GM19467 (cell line): ENCODE measurements around the gene RPUSD1.

Source experiments
- ATAC-seq: cut with Tn5 transposase; IDR thresholded peaks from one replicate; pipeline ENCODE4 v1.9.1; 2021; ENCODE audit warnings: mild to moderate bottlenecking, moderate library complexity; ENCODE audit not compliant: unreplicated experiment

Gene RPUSD1

DNA sequence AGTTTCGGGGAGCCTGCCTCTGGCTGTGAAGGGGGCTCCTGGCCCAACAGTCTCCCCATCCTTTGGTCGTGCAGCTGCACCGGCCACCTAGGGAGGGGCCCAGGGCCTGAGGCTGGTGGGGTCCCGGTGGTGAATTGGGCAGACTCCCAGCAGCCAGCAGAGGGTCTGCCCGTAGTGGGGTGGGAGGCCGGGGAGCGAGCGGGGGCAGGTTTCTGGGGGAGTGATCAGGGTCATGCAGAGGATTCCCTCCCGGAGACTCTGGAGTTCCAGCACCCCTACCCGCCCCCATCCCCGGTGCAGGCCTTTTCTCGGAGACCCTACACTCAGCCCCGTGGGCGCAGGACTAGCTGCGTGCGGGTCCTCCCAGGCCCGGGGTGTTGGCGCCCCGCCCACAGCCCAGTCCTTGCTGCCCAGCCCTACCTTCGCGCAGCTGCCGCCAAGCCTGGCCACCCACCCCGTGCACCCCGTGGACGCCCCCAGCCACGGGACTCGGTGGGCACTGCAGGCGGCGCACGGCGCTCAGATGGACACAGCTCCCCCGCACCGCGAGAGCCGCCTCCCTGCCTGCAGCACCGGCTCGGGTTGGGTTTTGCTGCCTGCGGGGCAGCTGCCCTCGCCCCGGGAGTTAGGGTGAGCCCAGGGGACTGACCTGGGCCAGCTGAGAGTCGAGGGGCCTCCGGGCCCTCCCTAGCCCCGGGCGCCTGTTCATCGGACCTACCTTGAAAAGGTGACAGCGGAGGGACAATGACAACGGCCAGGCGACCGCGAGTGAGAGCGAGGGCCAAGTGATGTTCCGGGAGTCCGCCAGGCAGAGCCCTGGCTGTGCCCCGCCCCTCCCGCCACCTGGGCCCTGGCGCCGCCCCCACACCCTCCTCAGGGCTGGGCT lies 12.0 kb upstream of the RPUSD1 start, which contains the start of gene GNG13:
Gene GNG13 (minus strand): TSS at position 787 of the 886 bp plus-strand sequence. CDS start 1,657 bp downstream, outside the sequence.
- ATAC-seq = no peak

DNA sequence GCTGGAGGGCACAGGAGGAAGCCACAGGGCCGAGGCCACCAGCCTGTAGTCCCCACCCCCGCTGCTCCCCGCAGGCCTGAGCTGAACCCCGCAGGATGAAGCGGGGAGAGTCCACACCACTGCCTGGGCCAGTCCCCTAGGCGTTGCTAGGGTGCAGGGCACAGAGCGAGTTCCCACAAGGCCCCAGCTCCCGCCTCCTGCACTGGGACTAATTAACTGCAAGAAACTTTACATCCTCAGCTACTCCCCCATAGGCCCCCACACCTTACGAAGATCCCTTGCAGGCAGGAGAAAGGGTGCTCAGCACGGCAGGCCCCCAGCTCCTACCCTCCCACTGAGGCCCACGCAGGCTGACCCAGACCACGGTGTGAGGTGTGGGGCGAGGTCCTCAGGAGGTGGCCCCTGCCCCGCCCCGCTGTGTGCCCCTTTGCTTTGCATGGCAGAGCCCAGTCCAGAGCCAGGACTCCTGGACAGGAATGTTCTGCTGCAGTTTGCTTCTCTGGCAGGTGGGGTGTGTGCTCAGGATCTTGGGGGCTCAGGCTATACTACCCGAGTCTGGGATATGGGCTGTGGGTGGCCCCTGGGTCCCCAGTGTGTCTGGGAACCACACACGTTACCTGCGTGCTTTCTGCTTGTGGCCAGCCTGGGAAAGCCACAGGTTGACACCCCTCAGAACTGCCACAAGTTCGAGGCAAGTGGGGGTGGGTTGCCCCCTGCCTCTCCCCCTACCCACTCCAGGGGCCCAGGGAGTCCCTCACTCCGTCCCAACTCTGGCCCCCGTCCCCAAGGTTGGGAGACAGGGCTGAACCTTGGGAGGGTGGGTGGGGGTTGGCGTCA lies 11.1 kb upstream of the RPUSD1 start:
- ATAC-seq = no peak

DNA sequence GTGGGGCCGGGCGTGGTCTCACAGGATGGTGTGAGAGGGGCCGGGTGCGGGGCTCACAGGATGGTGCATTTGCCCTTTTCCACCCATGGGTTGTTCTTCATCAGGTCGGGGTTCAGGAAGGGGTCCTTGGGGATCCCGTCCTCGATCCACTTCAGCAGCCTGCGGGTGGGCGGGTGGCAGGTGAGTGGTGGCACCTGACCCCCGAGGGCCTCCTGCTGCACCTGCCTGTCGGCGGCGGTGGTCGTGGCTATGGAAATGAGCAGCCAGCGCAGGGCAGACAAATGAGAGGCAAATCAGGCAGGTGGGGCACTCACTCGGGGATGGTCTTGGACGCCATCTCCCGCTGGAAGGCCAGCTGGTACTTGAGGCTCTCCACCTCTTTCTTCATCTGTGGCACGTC lies 10.5 kb upstream of the RPUSD1 start:
- no peak for ATAC-seq

DNA sequence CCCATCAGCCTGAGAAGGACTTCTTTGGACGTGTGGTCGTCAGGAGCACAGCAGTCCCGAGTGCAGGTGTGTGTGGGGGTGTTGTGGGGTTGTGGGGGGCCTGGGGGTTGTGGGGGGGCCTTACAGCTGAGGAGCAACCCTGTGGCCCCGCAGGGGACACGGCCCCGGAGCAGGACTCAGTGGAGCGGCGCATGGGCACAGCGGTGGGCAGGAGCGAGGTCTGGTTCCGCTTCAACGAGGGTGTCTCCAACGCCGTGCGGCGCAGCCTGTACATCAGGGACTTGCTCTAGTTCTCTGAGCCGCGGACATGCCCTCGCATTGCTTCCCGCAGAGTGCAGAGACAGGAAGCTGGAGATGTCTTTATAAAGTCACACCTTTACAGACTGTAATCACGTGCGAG lies 9.5 kb upstream of the RPUSD1 start:
- no peak for ATAC-seq

DNA sequence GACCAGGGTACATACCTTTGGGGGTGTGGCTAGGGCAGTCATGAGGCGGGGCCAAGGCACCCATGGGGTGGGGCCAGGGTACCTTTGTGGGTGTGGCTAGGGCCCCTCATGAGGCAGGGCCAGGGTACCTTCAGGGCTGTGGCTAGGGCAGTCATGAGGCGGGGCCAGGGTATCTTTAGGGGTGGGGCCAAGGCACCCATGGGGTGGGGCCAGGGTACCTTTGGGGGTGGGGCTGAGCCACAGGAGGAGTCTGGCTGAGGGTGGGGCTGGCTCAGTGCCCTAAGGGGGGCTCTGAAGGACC lies 8.9 kb upstream of the RPUSD1 start:
- ATAC-seq = no peak

DNA sequence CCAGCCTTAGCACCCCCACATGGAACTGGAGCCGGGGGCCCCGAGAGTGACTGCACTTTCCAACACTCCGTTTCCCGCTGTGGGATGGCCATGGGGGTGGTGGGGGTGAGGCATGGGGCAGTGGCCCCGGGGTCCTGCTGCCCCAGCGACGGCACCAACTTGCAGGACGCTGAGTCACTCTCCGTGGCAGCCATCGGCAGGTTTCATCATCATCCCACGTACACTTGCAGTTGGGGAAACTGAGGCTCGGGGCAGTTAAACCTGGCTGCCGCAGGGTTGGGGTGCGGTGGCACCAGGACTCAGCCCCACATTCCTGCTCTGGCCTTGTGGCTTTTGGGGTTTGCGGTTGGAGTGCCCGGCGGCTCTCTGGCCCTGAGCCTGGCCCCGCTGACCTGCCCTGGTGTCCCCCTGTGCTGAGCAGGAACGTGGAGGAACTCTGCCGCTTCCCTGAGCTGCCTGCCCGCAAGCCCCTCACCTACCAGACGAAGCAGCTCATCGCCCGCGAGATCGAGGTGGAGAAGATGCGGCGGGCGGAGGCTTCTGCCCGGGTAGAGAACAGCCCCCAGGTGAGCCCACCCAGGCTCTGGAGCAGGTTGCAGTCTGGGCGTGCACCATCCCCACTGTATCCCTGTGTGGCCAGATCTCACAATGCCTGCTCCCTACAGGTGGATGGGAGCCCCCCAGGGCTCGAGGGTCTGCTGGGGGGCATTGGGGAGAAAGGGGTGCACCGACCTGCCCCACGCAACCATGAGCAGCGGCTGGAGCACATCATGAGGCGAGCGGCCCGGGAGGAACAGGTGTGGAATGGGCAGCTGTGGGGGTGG lies 8.3 kb upstream of the RPUSD1 start:
- ATAC-seq = no peak

DNA sequence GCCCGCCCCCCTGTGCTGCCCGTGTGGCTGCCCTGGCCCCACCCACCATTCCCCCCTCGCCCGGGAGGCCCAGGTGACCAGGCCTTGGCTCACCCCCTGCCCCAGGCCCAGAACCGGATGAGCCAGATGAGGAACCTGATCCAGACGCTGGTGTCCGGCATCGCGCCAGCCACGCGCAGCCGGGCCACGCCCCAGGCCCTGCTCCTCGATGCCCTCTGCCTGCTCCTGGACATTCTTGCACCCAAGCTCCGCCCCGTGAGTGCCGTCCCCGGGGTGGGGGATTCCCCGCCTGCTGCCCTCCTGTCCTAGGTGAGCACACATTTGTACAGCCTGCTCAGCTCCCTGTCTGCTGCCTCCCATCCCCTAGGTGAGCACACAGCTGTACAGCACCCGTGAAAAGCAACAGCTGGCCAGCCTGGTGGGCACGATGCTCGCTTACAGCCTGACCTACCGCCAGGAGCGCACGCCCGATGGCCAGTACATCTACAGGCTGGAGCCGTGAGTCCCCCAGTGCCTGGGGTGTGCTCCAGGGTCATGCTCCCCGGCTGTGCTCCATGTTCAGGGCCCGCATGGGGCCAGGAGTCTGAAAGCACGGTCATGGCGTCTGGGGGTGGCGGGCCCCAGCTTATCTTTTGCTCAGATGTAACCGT lies 7.5 kb upstream of the RPUSD1 start:
- ATAC-seq = no peak

DNA sequence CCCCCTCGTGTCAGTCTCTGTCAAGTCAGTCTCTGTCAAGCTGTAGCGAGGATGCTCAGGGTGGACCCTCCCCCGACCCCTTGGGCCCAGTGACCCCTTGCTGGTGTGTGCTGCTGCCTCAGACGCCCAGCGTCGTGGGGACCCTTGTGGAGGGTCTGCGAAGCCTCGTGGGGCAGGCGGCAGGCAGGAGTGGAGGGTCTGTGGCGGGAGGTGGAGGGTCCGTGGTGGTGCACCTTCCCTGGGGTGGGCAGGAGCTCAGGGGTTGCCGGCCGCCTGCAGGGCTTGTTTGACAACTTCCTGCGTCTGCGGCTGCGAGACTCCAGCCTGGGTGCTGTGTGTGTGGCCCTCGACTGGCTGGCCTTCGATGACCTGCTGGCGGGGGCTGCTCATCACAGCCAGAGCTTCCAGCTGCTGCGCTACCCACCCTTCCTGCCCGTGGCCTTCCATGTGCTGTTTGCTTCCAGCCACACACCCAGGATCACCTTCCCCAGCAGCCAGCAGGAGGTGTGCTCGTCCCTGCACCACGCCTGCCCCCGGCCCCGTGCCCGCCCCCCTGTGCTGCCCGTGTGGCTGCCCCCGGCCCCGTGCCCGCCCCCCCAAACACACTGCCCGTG lies 6.8 kb upstream of the RPUSD1 start:
- ATAC-seq = no peak

DNA sequence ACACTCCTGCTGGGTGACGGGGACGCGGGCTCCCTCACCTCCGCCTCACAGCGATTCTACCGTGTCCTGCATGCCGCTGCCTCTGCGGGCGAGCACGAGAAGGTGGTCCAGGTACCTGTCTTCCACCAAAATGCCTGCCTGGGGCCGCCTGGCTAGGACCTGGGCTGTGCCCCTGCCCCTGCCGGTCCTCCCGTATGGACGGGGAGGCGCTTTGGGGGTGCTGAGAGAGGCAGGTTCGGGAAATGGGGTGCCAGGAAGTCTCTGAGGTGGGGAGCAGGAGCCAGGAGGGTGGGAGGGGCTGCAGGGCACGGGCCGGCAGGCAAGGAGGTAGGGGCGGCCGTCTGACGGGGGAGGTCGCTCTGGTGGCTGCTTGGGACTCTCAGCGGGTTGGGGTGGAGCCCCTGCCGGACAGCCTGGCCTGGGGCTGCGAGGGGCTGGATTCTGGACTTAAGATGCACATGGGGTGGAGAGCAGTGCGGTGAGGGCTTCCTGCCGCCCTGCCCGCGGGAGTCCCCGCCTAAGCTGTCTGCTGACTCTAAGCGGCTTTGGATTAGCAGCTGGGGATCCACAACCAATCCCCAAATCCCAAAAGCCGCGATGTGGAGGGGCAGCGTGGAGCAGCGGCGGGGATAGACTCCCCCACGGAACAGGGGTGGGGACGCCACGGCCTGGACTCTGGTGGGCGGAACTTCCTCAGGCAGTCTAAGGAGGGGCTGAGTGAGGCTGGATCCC lies 6.1 kb upstream of the RPUSD1 start:
- no peak for ATAC-seq

DNA sequence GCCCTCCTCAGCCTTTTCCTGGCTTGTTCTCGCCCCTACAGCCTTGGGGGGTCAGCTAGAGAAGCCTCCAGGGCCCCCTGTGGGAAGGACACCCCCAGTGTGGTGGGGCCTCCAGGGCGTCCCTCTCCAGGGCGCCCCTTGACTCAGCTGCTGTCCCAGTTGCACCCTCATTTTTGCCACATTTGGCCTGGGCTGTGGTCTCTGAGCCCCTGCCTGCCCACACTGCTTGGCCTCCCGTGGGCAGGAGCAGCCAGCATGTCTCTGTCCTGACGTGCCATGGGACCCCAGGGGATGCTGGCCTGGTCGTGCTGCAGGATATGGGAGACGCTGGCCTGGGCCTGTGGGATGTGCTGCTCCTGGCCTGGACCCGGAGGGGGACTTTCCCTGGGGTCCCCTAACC lies 5.2 kb upstream of the RPUSD1 start:
- ATAC-seq = no peak

DNA sequence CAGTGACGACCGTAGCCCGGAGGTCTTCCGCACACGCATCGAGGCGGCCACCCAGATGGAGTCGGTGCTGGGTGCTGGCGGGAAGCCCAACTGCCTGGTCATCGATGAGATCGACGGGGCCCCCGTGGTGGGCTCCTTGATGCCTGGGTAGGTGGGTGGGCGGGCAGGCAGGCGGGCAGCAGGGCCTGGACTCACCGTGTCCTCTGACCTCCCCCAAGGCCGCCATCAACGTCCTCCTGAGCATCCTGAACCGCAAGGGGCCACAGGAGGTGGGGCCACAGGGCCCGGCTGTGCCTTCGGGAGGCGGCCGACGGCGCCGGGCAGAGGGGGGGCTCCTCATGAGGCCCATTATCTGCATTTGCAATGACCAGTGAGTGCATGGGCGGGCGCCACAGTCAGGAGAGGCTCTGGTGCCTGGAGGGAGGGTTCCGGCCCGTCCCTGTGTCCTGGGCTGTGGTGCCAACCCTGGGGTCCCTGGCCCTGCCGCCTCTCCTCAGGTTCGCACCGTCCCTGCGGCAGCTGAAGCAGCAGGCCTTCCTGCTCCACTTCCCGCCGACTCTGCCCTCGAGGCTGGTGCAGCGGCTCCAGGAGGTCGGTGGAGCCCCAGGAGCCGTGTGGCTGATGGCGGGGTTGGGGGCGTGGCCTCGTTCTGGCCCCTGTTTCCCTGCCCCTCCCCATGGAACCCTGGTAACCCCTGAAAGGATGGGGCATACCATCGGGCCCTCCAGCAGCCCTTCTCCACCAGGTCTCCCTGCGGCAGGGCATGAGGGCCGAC lies 4.2 kb upstream of the RPUSD1 start:
- no peak for ATAC-seq

DNA sequence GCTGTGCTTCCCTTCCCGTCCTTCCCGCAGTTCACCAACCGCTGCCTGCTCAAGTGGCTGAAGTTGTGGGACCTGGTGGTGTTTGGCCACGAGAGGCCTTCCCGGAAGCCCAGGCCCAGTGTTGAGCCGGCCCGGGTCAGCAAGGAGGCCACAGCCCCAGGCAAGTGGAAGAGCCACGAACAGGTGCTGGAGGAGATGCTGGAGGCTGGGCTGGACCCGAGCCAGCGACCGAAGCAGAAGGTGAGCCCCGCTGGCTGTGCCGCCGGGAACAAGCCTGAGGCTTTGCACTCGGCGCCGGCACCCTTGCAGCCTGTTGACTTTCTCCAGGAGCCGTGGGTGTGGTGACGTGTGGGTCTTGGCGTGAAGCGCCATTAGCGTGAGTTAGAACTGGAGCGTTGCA lies 3.0 kb upstream of the RPUSD1 start:
- no peak for ATAC-seq

DNA sequence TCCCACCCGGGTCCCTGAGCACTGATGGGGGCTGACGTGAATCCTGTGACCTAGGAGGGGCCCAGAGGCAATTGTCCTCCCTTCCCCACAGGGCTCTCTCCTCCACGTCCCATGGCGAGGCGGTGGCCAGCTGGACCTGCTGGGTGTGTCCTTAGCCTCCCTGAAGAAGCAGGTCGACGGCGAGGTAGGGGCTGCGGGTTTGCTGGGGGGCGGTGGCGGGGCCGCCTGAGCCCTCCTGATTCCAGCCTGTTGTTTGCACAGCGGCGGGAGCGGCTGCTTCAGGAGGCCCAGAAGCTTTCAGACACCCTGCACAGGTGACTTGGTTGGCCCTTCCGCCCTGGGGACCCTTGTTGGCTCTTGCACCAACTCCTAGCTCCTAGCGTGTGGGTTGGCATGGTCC lies 1.9 kb upstream of the RPUSD1 start:
- no peak for ATAC-seq

DNA sequence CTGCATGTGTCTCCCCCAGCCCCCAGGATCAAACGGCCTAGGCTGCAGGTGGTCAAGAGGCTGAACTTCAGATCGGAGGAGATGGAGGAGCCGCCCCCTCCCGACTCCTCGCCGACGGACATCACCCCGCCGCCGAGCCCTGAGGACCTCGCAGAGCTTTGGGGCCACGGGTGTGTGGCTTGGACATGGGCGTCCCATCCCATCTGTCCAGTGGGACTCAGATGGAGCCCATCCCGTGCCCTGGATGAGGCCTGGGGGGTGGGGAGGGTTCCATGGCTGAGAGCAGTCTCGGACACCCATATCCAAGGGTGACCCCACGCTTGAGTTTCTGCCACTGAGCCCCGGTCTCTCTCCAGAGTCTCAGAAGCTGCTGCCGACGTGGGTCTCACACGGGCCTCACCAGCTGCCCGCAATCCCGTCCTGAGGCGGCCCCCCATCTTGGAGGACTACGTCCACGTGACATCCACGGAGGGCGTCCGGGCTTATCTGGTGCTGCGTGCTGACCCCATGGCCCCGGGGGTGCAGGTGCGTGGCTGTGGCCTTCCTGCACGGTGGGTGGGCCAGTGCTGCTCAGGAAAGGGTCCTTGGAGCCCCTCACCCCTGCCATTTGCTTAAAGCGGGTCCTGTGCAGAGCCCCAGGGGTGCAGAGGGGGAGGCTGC lies 1.1 kb upstream of the RPUSD1 start:
- no peak for ATAC-seq

DNA sequence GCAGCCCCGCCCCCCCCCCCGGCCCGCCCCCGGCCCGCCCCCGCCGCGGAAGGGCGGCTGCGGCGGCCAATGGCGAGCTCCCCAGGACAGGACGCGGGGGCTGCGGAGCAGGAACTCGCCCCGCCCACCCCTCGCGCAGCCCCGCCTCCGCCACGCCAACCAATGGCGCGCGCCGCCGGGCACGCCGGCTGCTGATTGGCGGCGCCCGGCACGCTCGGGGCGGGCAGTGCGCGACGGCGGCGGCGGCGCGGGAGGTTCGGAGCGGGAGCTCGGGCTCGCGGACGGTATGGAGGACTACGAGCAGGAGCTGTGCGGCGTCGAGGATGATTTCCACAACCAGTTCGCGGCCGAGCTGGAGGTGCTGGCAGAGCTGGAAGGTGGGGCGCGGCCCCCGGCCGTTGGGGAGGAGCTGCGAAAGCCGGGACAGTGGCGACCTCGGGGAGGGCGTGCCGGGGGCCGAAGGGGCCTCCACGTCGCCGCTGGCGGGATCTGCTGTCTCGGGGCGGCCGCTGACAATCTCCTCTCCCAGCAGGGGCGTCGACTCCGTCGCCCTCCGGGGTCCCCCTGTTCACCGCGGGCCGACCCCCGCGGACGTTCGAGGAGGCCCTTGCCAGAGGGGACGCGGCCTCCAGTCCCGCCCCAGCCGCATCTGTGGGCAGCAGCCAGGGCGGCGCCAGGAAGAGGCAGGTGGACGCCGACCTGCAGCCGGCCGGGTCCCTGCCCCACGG lies 382 bp upstream of the RPUSD1 start, which contains the start of gene CHTF18:
Gene CHTF18 (plus strand): TSS at position 222 of the 728 bp plus-strand sequence. CDS start 65 bp downstream, at position 287.
- peak; percentile 56 for ATAC-seq

DNA sequence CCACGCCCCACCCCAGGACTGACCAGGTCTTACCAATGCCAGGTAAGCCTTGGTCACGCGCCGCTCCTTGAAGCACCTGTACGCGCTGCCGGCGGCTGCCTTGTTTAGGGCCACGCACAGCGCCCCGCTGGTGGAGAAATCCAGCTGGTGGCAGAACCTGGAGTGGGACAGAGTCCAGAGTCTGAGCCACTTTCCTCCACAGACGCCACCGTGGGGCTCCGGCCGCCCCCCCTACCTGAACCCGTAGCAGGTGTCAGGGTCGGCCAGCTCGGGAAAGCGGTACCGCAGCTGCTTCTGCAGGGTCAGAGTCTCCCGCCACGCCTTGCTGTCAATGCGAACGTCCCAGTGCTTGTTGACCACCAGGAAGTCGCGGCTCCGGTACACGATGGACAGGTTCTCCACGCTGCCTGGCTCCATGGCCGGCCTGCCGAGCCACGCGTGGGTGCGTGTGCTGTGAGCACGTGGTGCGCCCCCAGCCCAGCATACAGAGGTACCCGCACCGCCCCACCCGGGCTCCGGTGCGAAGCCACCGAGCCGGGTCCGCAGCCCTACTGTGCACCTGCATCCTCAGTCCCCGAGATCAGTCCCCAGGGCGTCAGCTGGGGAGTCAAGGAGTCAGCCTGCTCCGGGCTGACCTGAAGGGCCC lies 737 bp downstream of the RPUSD1 start:
- ATAC-seq = no peak
